Transverse colon (tissue), 4 donors: ENCODE data around the gene NEDD4L. TPM values are rescaled to one million over a fixed set of nuclear protein-coding genes. Genes with fewer than 3 reads are reported as not detected.

ENCODE experiments used
- DNase-seq: peaks from one replicate; pipeline ENCODE4 v3.0.0-alpha.2; 2019
- H3K27ac ChIP-seq, 4 donors: fragments of 200-600 bp; sonication (generic); 2 replicates each; pipeline ENCODE4 v1.5.1; 2016 to 2018; ENCODE audit warnings: inconsistent platforms in 4 of 4
- H3K27me3 ChIP-seq: fragments of 200-600 bp; sonication (generic); 2 replicates; pipeline ENCODE4 v1.5.1; 2017; ENCODE audit warnings: inconsistent platforms
- H3K36me3 ChIP-seq, 4 donors: fragments of 200-600 bp; sonication (generic); 2 replicates each; pipeline ENCODE4 v1.5.1; 2017 to 2019; ENCODE audit warnings: inconsistent platforms in 4 of 4
- H3K4me1 ChIP-seq, 4 donors: fragments of 200-600 bp; sonication (generic); 2 replicates each; pipeline ENCODE4 v1.5.1; 2017 to 2020; ENCODE audit warnings: inconsistent platforms in 4 of 4
- H3K4me3 ChIP-seq, 4 donors: fragments of 200-600 bp; sonication (generic); 1 replicate in 1 of 4; 2 replicates in 3 of 4; pipeline versions ENCODE4 v1.5.1 to v1.6.1; 2017 to 2019; ENCODE audit warnings: inconsistent platforms in 4 of 4
- H3K9me3 ChIP-seq, 2 donors: fragments of 200-600 bp; sonication (generic); 2 replicates each; pipeline ENCODE4 v1.5.1; 2017 to 2019; ENCODE audit warnings: inconsistent platforms in 2 of 2
- EP300 ChIP-seq: sonication (generic); formaldehyde crosslinking; IDR thresholded peaks from one replicate; pipeline ENCODE4 v1.6.1; 2017; ENCODE audit warnings: antibody characterized with exemption, low read depth
- POLR2A ChIP-seq: fragments of 450-650 bp; IDR thresholded peaks from one replicate; pipeline ENCODE4 v1.6.1; 2016; ENCODE audit warnings: antibody characterized with exemption, mild to moderate bottlenecking, moderate library complexity
- POLR2AphosphoS5 ChIP-seq, 3 donors: sonication (generic); formaldehyde crosslinking; IDR thresholded peaks; one replicate each; pipeline ENCODE4 v1.6.1; 2016; ENCODE audit warnings: antibody characterized with exemption in 3 of 3
- WGBS, 2 donors: methylation state at CpG; one replicate each; pipeline ENCODE4 v1.1.5; 2018; ENCODE audit warnings: low coverage in 1 of 2; 5-methylcytosine and 5-hydroxymethylcytosine counted together
- in situ Hi-C, 4 donors: fragments of 200-750 bp; cut with MboI; loops; one replicate each; pipeline versions ENCODE4 v1.15.0 to v1.15.1; 2017; ENCODE audit warnings: low sequenced_read_pairs in 3 of 4, low pct_ligation_motif_present in 1 of 4, low pct_unique_long_range_greater_than_20kb in 1 of 4
- intact Hi-C: fragments of 100-400 bp; cut with DNase I; formaldehyde crosslinking; loops from one replicate; pipeline ENCODE4 v1.15.1; 2023; ENCODE audit warnings: low total_unique reads
- total RNA-seq, 4 donors: library from RNA; depleted of rRNA; stranded (reverse); fragments of >200 nt; gene quantifications; one replicate each; pipeline ENCODE4 v1.1.0, GENCODE V29; 2016
- TF ChIP-seq, protein P1 (sequence below), 5 experiments: fragments of 200-600 bp in 3 of 5; fragments of 450-650 bp in 2 of 5; sonication (generic) in 3 of 5; IDR thresholded peaks; 1 replicate in 2 of 5; 2 replicates in 3 of 5; pipeline ENCODE4 v1.5.1; 2016 to 2017; ENCODE audit warnings: antibody characterized with exemption in 5 of 5, inconsistent platforms in 3 of 5, mild to moderate bottlenecking in 2 of 5, moderate library complexity in 1 of 5

The NEDD4L gene
- total RNA-seq, 4 donors from 2014 or later: 217 to 773 (median 305) TPM

- 54 to 67% methylated on average over 1 of the region's 1 CpG for WGBS, 2 donors
- intact Hi-C loops (loop anchor here (2.0 kb wide), 1 partner anchor 49 kb away; no protein-coding TSS in a partner anchor), in situ Hi-C loops (no loop called here)
- H3K4me1 ChIP-seq: peaks cover 0 to 12% (median 4%) of the 10 kb centered on the region in 4 donors
- H3K36me3 ChIP-seq: no peaks in the 10 kb centered on the region
- DNase-seq: no peak
- H3K27me3 ChIP-seq: no peaks in the 10 kb centered on the region
- H3K27ac ChIP-seq: no peak overlapping the region
- TF ChIP-seq POLR2A: no peak
- H3K9me3 ChIP-seq: no peaks in the 10 kb centered on the region
- H3K4me3 ChIP-seq: no peak overlapping the region
These were observed 255.9 kb downstream of the NEDD4L start for GRCh38 chr18:58299936-58300335.

GRCh38 chr18:58300867-58301266 is 256.8 kb downstream of the NEDD4L start:
- Histone ChIP-seq H3K27ac (no peak overlapping the region), H3K9me3 (peaks cover 0 to 2% of the 10 kb centered on the region in 2 donors), H3K36me3 (no peaks in the 10 kb centered on the region), H3K4me3 (no peak overlapping the region), H3K4me1 (peaks cover 0 to 12% (median 4%) of the 10 kb centered on the region in 4 donors), H3K27me3 (no peaks in the 10 kb centered on the region)
- no peak for TF ChIP-seq POLR2A
- TF ChIP-seq EP300: no peak
- TF ChIP-seq POLR2AphosphoS5 (IDR thresholded peaks at IDR 0.05): no peak
- TF ChIP-seq, protein P1, sequence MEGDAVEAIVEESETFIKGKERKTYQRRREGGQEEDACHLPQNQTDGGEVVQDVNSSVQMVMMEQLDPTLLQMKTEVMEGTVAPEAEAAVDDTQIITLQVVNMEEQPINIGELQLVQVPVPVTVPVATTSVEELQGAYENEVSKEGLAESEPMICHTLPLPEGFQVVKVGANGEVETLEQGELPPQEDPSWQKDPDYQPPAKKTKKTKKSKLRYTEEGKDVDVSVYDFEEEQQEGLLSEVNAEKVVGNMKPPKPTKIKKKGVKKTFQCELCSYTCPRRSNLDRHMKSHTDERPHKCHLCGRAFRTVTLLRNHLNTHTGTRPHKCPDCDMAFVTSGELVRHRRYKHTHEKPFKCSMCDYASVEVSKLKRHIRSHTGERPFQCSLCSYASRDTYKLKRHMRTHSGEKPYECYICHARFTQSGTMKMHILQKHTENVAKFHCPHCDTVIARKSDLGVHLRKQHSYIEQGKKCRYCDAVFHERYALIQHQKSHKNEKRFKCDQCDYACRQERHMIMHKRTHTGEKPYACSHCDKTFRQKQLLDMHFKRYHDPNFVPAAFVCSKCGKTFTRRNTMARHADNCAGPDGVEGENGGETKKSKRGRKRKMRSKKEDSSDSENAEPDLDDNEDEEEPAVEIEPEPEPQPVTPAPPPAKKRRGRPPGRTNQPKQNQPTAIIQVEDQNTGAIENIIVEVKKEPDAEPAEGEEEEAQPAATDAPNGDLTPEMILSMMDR (IDR thresholded peaks at IDR 0.05): no peak
- in situ Hi-C loops (no loop called here), intact Hi-C loops (no loop called here)
- 73 to 85% methylated on average over 4 of the region's 4 CpGs for WGBS, 2 donors
- DNase-seq: no peak

DNA sequence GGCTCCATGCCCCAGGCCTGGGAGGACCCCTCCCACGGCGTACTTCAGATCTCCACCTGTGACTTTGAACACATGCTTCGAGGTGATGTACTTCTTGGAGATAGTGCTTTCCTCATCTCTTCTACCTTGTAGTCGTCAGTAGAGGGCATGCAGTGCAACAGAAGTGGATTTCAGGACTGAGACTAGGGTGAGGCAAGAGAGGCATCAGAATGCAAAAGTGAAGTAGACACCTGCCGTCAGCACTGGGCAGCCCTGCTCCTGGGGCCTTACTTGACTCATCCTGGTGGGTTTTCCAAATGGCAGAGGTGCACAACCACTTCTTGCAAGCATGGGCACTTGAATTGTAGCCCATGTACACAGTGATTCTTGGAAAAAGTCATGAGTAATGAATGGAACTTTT is 258.8 kb downstream of the NEDD4L start:
- Histone ChIP-seq H3K36me3 (no peaks in the 10 kb centered on the region), H3K4me3 (no peak overlapping the region), H3K9me3 (peaks cover 0 to 5% of the 10 kb centered on the region in 2 donors), H3K27ac (no peak overlapping the region), H3K27me3 (no peaks in the 10 kb centered on the region), H3K4me1 (peaks cover 0 to 21% (median 4%) of the 10 kb centered on the region in 4 donors)
- 80 to 86% methylated on average over 1 to 5 of the region's 5 CpGs for WGBS, 2 donors
- TF ChIP-seq POLR2AphosphoS5 (IDR thresholded peaks at IDR 0.05): no peak
- TF ChIP-seq, protein P1 (IDR thresholded peaks at IDR 0.05): no peak
- TF ChIP-seq EP300: no peak
- TF ChIP-seq POLR2A: no peak
- in situ Hi-C loops: no loop called here
- intact Hi-C loops: no loop called here
- DNase-seq: no peak

- H3K4me3 ChIP-seq: no peak overlapping the region
- TF ChIP-seq EP300 (no peak), POLR2AphosphoS5 (IDR thresholded peaks at IDR 0.05) (no peak), POLR2A (no peak)
- TF ChIP-seq, protein P1 (IDR thresholded peaks at IDR 0.05): no peak
- H3K27me3 ChIP-seq: no peaks in the 10 kb centered on the region
- DNase-seq: no peak
- no peaks in the 10 kb centered on the region for H3K36me3 ChIP-seq
- peaks cover 0 to 5% of the 10 kb centered on the region in 2 donors for H3K9me3 ChIP-seq
- H3K4me1 ChIP-seq: peaks cover 0 to 21% (median 4%) of the 10 kb centered on the region in 4 donors
- intact Hi-C loops (no loop called here), in situ Hi-C loops (no loop called here)
- H3K27ac ChIP-seq: no peak overlapping the region
- WGBS, 2 donors: 38 to 41% methylated on average over 2 to 3 of the region's 3 CpGs
These were observed 259.3 kb downstream of the NEDD4L start for GRCh38 chr18:58303363-58303762.

DNA sequence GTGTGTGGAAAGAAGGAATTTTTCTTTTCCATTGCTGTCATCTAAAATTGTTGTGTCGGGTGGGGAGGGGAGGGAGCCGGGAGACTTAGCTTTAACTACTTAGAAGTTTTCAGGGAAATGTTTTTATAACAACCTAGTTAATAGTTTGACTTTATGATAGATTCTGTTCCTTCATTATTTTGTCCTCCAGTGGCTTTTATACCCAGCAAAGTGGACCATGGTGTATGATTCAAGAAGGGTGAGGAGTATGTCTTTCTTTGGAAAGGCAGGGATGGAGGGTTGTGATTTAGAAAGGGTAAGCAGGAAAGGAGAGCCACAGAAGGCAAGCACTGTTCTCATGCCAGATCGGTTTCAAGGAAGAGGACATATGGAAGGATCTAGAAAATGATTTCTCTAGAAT is 261.8 kb downstream of the NEDD4L start:
- 90 to 99% methylated on average over 3 of the region's 3 CpGs for WGBS, 2 donors
- peaks cover 0 to 5% of the 10 kb centered on the region in 2 donors for H3K9me3 ChIP-seq
- no peaks in the 10 kb centered on the region for H3K36me3 ChIP-seq
- no peak overlapping the region for H3K27ac ChIP-seq
- intact Hi-C loops: no loop called here
- no peak for DNase-seq
- in situ Hi-C loops: no loop called here
- peaks cover 10 to 41% (median 22%) of the 10 kb centered on the region in 4 donors for H3K4me1 ChIP-seq
- H3K27me3 ChIP-seq: no peaks in the 10 kb centered on the region
- H3K4me3 ChIP-seq: no peak overlapping the region
- no peak for TF ChIP-seq POLR2A
- TF ChIP-seq, protein P1 (IDR thresholded peaks at IDR 0.05): no peak
- TF ChIP-seq POLR2AphosphoS5 (IDR thresholded peaks at IDR 0.05): no peak
- no peak for TF ChIP-seq EP300
